K562 (cell line): ENCODE data around the gene PRR15.

Experiments used
- ATF3 ChIP-seq, 2 experiments: fragments of 450-650 bp in 1 of 2; sonication (generic) in 1 of 2; formaldehyde crosslinking in 1 of 2; IDR thresholded peaks in 1 of 2; conservative IDR thresholded peaks in 1 of 2; 2 replicates each; pipeline versions ENCODE4 v1.6.1 to v1.8.1; 2016 to 2023; ENCODE audit warnings: mild to moderate bottlenecking in 2 of 2, moderate library complexity in 2 of 2, inconsistent platforms in 1 of 2, missing genetic modification reagents in 1 of 2
- FOS ChIP-seq: IDR thresholded peaks from 3 replicates; pipeline ENCODE4 v1.6.1; 2011; ENCODE audit not compliant: insufficient read length; ENCODE audit errors: extremely low read depth
- MAFF ChIP-seq: IDR thresholded peaks from 2 replicates; pipeline ENCODE4 v1.6.1; 2012; ENCODE audit warnings: low read length, improper control_type of control experiment
- POLR2A ChIP-seq: fragments of 450-650 bp; conservative IDR thresholded peaks from 2 replicates; pipeline ENCODE4 v1.6.1; 2016
- SETDB1 ChIP-seq: IDR thresholded peaks from one replicate; pipeline ENCODE4 v1.6.1; 2012; ENCODE audit warnings: low read length, control low read depth, inconsistent platforms
- ZFP1 ChIP-seq: fragments of 450-650 bp; formaldehyde crosslinking; IDR thresholded peaks from 2 replicates; pipeline ENCODE4 v1.4.0; 2020; ENCODE audit warnings: mild to moderate bottlenecking, mixed read lengths
- ZNF263 ChIP-seq: sonication (generic); formaldehyde crosslinking; IDR thresholded peaks from 2 replicates; pipeline ENCODE4 v1.8.0; 2022; ENCODE audit warnings: mild to moderate bottlenecking, missing genetic modification reagents, borderline replicate concordance

- TF ChIP-seq FOS (no peak), MAFF (no peak), POLR2A (no peak), ZFP1 (no peak), ATF3 (IDR thresholded peaks at IDR 0.05) (no peak), ATF3 (CRISPR knock-in tag; conservative IDR thresholded peaks at IDR 0.05) (no peak), ZNF263 (no peak), SETDB1 (no peak)
Observed at GRCh38 chr7:29612596-29612995, 49.0 kb downstream of the PRR15 start.
